ENCODE results near the gene NFATC2.

NFATC2 gene

DNA sequence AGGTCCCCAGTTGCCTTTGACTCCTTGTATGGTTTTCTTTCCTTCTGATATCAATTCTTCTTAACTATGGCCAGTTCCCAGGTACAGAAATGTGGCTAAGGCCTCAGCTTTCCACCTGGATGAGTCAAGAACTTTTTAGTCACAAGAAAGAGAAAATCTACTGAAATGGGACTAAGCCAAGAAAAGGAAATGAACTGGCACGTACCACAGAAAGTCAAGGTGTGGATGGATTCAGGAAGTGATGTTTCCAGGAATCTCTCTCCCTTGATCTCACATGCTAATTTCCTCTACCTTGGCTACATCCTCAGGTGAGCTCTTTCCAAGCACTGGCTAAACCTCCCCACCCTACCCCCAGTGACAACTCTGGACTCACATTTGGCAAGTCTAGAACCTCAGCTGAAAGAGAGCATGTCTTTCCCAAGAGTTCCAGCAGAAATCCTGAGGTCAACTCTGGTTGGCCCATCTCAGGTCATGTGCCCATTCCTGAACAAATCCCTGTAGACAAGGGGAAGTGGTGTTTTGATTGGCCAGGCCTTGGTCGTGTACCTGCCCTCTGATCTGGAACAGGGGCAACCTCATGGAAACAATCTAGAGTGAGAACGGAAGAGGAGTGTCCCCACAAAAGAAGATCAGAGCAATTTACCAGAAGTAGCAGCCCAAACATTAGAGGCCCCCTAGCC is 205.3 kb downstream of the NFATC2 start:
- H4K20me1 ChIP-seq (ENCODE audit: insufficient read depth, low read length): no peaks in the 10 kb centered on the region
- no peak overlapping the region for H3K4me3 ChIP-seq (ENCODE audit: low read length)
- TF ChIP-seq EZH2phosphoT487 (IDR thresholded peaks at IDR 0.05; ENCODE audit: low read depth): no peak
- TF ChIP-seq CTCF (IDR thresholded peaks at IDR 0.05; ENCODE audit: low read depth, low read length): no peak
- no peak overlapping the region for H3K27ac ChIP-seq (ENCODE audit: low read length)
- no peaks in the 10 kb centered on the region for H3K79me2 ChIP-seq (ENCODE audit: low read length)
- no peak overlapping the region for H3K4me2 ChIP-seq (ENCODE audit: low read length)
- peaks cover 24% of the 10 kb centered on the region; the same call in 1 of the 2 replicates for H3K27me3 ChIP-seq (ENCODE audit: low read depth, low read length)
- H3K36me3 ChIP-seq (replicated peaks; ENCODE audit: low read depth, low read length): no peaks in the 10 kb centered on the region
- H3K9me3 ChIP-seq (ENCODE audit: insufficient read depth, low read length): no peaks in the 10 kb centered on the region
- no peak overlapping the region for H2AFZ ChIP-seq (ENCODE audit: low read depth, low read length)
- H3K4me1 ChIP-seq (ENCODE audit: low read length): peaks cover 12% of the 10 kb centered on the region
- no peak overlapping the region for H3K9ac ChIP-seq (ENCODE audit: low read length)

Data from OCI-LY3 (cell line).